SU-DHL-6 (cell line): ENCODE data around the gene TES.

ENCODE experiments used
- EZH2phosphoT487 ChIP-seq: fragments of 200-600 bp; sonication (generic), shearing (Covaris generic); conservative IDR thresholded peaks from 2 replicates; pipeline ENCODE4 v1.6.1; 2018; ENCODE audit warnings: mild to moderate bottlenecking, antibody characterized with exemption, low read length, moderate library complexity, mixed read lengths
- TF ChIP-seq, protein P1 (sequence below): fragments of 200-600 bp; sonication (generic); IDR thresholded peaks from one replicate; pipeline ENCODE4 v1.5.1; 2017; ENCODE audit warnings: antibody characterized with exemption, mild to moderate bottlenecking, low read length, moderate library complexity; ENCODE audit not compliant: insufficient read depth, poor library complexity, severe bottlenecking

DNA sequence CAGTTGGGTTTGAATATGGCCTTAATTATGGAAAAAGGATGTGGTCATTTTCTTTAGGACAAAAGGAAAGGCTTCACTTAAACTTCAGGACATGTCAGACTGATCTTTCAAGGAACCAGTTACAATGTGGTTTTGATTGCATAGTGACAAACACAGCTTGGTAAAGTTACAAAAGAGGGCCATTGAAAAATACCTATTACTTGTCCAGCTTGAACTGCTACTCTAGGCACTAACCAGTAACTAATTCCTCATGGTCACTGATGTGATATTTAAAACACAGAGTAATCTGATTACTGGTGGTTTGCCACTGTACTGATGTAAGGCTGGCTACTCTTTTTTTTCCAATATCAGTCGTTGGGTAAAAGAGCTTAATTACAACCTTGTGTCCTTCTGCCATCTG is 22.6 kb downstream of the TES start:
- TF ChIP-seq, protein P1, sequence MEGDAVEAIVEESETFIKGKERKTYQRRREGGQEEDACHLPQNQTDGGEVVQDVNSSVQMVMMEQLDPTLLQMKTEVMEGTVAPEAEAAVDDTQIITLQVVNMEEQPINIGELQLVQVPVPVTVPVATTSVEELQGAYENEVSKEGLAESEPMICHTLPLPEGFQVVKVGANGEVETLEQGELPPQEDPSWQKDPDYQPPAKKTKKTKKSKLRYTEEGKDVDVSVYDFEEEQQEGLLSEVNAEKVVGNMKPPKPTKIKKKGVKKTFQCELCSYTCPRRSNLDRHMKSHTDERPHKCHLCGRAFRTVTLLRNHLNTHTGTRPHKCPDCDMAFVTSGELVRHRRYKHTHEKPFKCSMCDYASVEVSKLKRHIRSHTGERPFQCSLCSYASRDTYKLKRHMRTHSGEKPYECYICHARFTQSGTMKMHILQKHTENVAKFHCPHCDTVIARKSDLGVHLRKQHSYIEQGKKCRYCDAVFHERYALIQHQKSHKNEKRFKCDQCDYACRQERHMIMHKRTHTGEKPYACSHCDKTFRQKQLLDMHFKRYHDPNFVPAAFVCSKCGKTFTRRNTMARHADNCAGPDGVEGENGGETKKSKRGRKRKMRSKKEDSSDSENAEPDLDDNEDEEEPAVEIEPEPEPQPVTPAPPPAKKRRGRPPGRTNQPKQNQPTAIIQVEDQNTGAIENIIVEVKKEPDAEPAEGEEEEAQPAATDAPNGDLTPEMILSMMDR: no peak
- no peak for TF ChIP-seq EZH2phosphoT487
